Measurements from ENCODE around the gene SMIM10L2A.
"Not testable (repeated sequence)": the region's sequence is repeated elsewhere in the genome, so short reads cannot be mapped to it uniquely, and the experiment has no call there.

SMIM10L2A gene

GRCh38 chrX:135461756-135462155 lies 40.0 kb downstream of the SMIM10L2A start:
- DNase-seq = not testable (repeated sequence)

DNA sequence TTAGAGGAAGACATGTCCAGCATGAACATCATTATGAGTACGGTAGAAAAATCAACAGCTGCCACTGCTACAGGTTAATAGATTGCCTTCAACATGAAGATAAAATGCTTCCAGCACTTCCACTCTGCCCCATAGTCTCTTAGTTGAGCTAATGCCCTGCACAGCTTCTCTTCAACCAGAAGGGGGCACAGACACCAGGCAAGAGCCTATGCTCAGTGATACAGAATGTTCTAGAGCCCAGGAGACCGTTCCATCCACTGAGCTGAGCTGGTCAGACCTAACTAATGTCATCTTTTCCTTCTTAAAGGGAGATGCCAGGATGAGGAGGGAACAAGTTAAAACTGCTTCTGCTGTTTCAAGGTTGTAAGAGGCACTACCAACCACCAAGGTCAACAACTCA lies 42.2 kb downstream of the SMIM10L2A start:
- no peak for DNase-seq

DNA sequence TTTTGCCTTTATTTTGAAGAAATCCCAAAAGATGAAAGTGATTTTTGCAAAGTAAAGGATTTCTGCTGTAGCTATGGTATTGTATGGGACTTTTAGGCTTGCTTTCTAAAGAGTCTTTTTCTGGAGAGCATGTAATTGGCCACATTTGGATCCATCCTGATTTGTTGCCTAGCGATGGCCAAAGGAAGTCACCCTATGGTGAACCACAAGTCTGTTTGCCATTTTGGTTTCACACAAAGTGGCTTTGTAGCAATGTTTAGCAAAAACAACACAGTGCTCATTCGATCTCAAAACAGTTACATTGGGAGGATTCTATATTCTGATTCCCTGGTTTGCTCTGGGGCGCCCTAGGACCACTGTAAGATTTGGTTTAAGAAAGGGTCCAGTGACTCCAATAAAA lies 54.6 kb downstream of the SMIM10L2A start:
- DNase-seq = no peak

- DNase-seq = peak; percentile 11
Measured at GRCh38 chrX:135477576-135477975, 55.8 kb downstream of the SMIM10L2A start.
